Measurements from ENCODE around the gene CSRP3.

The CSRP3 gene

GRCh38 chr11:19201737-19202605, at the start of gene CSRP3:
Gene CSRP3, minus strand, starts transcription at chr11:19201983. Its CDS starts 9,535 bp downstream, at chr11:19192448.
- H3K4me3 ChIP-seq (ENCODE audit: low read depth, low read length), result no peak within 1 kb of the TSS
- TF ChIP-seq CTCF (IDR thresholded peaks at IDR 0.05; ENCODE audit: borderline replicate concordance, insufficient read depth, low read depth, low read length), result no peak

- no peak overlapping the region for H3K4me3 ChIP-seq (ENCODE audit: low read depth, low read length)
- TF ChIP-seq CTCF (IDR thresholded peaks at IDR 0.05; ENCODE audit: borderline replicate concordance, insufficient read depth, low read depth, low read length), result no peak
These were observed 49.8 kb upstream of the CSRP3 start for GRCh38 chr11:19251577-19251976.

- no peak overlapping the region for H3K4me3 ChIP-seq (ENCODE audit: low read depth, low read length)
- TF ChIP-seq CTCF (IDR thresholded peaks at IDR 0.05; ENCODE audit: borderline replicate concordance, insufficient read depth, low read depth, low read length), result no peak
These were observed 45.0 kb upstream of the CSRP3 start for GRCh38 chr11:19246816-19247215.

- H3K4me3 ChIP-seq (ENCODE audit: low read depth, low read length), result no peak overlapping the region
- no peak for TF ChIP-seq CTCF (IDR thresholded peaks at IDR 0.05; ENCODE audit: borderline replicate concordance, insufficient read depth, low read depth, low read length)
These were observed 43.6 kb upstream of the CSRP3 start for GRCh38 chr11:19245351-19245750.

GRCh38 chr11:19244621-19245020, 42.8 kb upstream of the CSRP3 start:
- TF ChIP-seq CTCF (IDR thresholded peaks at IDR 0.05; ENCODE audit: borderline replicate concordance, insufficient read depth, low read depth, low read length), result no peak
- H3K4me3 ChIP-seq (ENCODE audit: low read depth, low read length), result no peak overlapping the region

GRCh38 chr11:19244084-19244483, 42.3 kb upstream of the CSRP3 start:
- no peak overlapping the region for H3K4me3 ChIP-seq (ENCODE audit: low read depth, low read length)
- TF ChIP-seq CTCF (IDR thresholded peaks at IDR 0.05; ENCODE audit: borderline replicate concordance, insufficient read depth, low read depth, low read length), result no peak

GRCh38 chr11:19243613-19244012, 41.8 kb upstream of the CSRP3 start:
- no peak for TF ChIP-seq CTCF (IDR thresholded peaks at IDR 0.05; ENCODE audit: borderline replicate concordance, insufficient read depth, low read depth, low read length)
- H3K4me3 ChIP-seq (ENCODE audit: low read depth, low read length), result no peak overlapping the region
